Stimulated activated CD4-positive, alpha-beta T cell treated with anti-CD3 and anti-CD28 coated beads, Interleukin-4, amount 100 ng/mL, for 4 hours (primary cell): ENCODE data around the gene MFN2.
"Not testable (repeated sequence)": the region's sequence is repeated elsewhere in the genome, so short reads cannot be mapped to it uniquely, and the experiment has no call there.

ENCODE experiments used
- DNase-seq, 2 experiments: peaks; one replicate each; pipeline ENCODE4 v3.0.0-alpha.2; 2020

Gene MFN2

DNA sequence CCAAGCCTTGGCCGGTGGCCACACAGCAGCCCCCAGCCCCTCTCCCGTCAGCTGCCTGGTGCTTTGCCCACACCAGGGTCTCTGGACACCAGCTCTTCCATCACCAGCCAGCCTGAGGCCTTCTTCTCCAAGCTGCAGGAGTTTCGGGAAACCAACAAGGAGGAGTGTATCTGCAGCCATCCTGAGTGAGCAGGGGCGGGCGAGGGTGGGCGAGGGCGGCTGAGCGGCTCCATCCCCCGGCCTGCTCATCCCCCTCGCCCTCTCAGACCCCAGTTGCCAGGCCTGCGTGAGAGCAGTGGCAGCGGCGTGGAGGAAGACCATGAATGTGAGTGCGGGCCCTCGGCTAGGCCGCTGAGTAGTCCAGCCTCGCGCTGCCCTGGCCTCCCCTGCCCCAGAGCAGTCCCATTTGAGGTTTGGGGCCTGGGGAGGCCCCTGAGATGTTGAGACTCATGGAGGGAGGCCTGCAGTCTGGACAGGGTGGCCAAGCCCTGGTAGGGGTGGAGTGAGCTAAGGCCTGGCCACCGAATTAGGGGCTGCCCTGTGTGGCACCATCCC is 48.8 kb downstream of the MFN2 start:
- no peak for DNase-seq

DNA sequence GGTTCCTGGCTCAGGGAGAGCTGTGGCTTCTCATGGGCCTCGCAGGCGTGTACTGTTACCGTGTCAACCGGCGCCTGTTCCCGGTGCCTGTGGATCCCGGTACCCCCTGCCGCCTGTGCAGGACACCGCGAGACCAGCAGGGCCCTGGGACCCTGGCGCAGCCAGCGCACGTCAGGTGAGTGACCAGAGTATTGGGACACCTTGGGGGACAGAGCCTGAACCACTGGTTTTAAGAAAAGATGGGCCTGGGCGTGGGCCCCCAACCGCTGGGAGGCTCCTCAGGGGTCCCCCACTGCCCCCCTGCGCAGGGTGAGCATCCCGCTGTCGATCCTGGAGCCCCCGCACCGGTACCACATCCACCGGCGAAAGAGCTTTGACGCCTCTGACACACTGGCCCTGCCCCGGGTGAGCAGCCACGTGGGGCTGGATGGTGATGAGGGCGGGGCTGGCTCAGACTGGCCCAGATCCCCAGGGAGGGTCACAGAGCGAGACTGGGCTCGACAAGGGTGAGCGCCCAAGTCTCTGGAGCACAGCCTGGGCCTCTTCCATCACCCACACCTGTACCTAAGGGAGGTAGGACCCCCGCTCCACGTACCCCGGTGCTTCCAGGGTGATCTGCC is 49.6 kb downstream of the MFN2 start:
- no peak for DNase-seq

DNA sequence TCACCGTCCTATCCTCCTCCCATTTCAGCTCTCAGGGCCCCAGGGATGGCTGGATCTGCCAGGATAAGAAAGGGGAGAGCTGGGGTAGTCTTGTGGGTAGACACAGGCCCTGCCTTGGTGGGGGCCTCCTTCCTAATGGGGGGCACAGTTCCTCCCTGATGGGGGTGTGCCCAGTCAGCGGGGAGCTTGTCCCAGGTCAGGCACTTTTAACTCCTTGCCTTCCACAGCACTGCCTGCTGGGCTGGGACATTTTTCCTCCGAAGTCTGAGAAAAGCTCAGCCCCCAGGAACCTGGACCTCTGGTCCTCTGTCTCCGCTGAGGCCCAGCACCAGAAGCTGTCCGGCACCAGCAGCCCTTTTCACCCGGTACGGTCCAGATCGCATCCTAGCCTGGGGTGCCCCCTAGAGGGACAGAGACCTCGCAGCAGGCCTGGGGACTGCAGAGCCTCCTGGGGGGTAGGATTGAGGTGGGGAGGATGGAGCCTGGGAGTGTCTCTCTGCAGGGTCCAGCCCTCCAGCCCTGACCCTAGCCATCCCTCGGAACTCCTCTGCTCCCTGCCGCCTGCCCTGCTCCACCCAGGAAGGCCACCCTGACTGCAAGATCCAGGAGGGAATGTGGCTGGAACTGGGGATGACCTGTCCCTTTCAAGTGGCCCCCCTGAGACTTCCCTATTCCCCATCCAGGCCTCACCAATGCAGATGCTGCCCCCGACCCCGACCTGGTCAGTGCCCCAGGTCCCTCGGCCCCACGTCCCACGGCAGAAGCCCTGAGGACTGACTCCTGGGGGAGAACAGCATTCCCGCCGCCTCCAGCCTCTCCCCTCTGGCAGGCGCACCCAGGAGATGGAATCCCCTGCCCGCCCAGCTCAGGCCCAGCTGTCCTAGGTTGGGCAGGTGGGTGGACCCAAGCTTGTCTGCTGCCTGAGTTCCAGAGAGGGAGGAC is 51.1 kb downstream of the MFN2 start:
- peak in 1 of 2 experiments; percentile 33 for DNase-seq

DNA sequence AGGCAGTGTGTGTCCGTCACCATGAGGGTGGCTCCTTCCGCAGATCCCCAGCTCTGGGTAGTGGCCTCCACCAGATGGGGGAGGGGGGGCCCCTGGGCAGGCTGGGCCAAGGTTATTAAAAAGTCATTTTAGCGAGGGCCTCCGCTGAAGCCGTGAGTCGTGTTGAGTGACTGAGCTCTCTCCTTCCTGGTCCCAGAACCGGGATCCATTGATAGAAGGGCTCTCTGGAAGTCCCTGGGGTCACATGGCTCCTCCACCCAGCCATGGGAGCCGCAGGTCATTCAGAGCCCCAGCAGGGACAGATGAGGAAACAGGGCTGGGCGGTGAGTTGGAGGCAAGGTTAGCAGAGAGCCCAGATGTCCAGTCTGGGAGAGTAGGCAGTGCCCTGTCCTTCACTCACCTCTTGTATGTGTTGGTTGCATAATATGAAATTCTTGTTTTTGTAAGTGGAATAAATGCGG is 51.9 kb downstream of the MFN2 start:
- no peak for DNase-seq

DNA sequence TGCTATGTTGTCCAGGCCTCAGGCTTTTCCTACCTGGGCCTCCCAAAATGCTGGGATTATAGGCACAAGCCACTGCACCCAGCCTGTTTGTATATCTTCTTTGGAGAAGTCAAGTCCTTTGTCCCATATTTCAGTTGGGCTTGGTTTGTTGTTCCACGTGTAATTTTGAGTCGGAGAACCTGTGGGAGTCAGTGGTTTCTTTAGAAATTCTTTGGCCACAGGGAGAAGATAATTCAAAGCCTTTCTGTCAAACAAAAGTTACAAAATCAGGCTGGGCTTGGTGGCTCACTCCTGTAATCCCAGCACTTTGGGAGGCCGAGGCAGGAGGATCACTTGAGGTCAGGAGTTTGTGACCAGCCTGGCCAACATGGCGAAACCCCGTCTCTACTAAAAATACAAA is 53.2 kb downstream of the MFN2 start:
- not testable (repeated sequence) for DNase-seq

DNA sequence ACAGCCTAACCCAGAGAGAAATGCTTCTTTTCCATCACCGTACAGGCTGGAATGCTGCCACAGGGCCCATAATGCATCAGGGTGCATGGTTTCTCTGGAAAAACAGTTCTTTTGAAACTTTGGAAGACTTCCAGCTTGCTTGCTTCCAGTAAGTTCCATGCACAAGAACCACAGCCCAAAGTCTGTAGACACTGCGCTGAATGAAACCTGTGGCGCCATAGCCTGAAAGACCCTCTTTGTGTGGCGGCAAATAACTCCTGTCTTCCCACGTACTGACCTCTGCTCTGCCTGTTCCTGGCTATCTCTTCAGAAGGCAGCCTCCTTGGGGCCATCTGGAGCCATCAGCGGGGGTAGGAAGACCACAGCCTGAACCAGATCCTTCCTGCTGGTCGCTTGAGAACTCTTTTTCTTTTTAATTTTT is 54.1 kb downstream of the MFN2 start:
- DNase-seq: no peak

DNA sequence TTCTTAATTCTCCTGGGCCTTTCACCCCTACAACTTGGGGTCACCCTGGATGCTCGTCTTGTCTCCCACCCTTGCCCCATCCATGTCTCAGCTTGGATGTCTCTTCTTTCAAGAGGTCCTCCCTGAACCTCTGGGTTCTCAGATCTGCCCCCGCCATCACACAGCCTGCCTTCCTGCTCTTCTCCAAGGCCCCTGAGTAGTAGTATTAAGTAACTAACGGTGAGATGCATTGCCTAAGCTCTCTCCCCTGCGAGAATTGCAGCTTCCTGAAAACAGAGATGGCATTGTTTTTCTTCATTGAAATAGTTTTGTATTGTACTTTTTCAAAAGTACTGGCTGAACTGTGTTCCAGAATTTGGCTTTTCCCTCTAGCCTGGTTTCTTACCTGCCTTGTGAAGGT is 55.1 kb downstream of the MFN2 start:
- no peak for DNase-seq

DNA sequence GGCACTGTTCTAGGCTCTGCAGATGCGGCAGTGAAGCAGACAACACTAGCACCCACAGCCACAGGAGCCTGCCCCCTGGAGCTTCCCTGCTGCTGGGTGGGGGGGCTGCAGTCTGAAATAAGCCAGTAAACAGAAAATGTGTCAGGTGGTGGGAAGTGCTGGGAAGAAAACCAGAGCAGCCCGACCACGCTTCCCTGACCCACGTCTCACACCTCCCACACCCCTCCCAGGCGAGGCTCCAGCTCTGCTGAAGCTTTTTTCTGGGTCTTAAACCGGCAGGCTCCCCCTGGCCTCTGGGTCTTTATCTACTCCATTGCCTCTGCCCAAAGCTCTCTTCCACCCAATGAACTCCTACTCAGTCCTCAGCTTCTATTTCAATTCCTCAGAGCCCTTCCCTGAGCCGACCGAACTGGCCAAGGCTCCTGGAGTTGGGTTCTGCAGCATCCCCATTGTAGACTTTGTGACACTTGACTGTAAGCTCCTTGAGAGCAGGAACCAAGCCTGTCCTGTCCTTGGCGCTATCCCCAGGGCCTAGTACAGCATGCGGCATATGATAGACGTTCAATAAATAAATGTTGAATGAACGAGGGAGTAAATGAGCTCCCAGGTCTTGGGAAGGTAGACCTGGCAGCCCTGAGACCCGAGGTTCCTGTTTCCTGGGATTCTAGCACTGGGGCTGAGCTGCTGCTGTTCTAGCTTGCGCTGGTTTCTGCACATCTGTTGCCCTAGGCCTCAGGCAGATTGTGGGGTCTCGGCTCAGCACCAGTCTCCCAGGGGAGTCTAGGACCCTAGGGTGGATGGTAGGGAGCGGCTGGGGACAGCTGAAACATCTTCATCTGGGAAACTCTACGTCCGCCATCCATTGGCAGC is 57.5 kb downstream of the MFN2 start:
- no peak for DNase-seq

DNA sequence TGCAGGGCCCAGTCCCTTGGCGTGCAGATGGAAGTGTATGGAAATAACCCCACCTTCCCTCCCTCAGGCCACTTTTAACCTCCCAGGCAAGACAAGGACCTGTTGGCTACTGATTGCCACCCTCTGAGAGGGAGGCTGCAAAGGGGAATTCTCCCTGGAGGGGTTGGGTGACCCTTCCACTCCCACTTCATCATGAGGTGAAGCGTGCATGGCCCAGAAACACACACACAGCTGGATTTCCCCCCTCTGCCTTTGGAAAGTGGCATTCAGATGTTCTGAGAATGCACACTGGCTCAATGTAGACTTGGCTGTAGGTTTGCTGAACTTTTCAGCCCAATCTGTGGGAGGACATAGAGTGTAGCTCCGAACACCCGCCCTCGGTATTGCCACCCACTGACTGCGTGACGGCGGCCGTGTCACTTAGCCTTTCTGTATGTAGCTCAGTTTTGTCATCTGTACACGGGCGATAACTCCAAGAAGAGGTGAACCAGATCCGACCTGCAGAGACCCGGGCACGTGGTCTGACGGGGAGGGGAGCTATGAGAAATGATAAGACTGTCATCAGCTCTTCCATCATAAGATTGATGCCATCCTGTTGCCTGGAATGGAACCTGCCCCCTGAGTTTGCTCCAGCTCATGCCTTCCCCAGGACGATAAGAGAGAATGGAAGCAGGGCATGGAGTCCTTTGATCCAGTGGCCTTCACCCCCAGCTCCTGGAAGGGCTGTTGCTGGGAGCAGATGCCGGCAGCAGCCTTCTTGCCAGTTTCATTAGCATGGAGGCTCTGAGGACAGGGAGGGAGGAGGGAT is 58.3 kb downstream of the MFN2 start:
- no peak for DNase-seq

DNA sequence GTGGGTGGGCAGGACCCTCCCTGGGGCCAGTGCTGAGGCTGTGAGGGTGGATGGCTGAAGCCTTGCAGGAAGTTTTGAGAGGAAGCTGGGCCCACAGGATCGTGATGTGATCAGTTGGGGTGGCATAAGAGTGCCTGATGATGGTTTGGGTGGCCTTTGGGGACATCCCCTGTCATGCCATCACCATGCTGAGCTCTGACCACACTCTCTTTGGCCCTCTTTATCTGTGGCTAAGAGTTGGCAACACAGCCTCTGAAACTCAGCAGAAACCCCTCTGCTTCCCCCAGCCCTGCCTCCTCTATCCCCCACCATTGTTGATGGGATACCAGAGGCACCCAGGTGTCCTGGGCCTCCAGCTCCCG is 58.9 kb downstream of the MFN2 start:
- DNase-seq: no peak

DNA sequence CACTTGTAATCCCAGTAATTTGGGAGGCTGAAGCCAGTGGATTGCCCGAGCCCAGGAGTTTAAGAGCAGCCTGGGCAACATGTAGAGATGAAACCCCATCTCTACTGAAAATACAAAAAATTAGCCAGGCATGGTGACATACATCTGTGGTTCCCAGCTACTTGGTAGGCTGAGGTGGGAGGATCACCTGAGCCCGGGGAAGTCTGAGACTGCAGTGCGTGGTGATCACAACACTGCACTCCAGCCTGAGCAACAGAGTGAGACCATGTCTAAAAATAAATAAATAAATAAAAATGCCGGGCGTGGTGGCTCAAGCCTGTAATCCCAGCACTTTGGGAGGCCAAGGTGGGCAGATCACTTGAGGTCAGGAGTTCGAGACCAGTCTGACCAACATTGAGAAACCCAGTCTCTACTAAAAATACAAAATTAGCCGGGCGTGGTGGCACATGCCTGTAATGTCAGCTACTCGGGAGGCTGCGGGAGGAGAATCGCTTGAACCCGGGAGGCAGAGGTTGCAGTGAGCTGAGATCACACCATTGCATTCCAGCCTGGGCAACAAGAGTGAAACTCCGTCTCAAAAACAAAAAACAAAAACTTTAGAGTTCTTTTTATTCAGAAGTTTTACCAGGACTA is 59.7 kb downstream of the MFN2 start:
- not testable (repeated sequence) for DNase-seq

DNA sequence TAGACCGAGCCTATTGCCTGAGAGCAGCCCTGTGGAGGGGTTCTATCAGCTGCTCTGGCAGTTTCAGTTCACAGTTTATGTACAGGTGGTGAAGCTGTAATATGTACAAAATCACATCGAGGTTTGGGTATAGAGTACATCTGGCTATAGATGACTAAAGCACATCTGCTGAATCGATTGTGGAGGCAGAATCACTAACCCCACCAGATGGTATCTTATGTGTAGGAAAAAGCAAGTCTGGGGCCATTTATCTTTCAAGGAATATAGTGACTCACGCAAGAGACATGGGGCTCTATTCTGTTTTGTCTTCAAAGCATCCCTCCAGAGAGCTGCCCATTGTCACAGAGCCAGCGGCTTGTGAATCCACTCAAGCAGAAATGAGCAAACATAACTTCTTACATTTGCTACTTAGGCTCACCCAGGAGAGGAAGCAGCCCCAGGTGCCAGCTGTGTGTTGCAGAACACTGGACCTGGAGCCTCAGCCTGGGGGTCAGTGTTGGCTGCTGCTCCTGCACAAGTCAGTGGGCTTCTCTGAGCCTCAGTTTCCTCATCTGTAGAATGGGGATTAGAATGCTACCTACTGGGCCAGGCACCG is 60.3 kb downstream of the MFN2 start:
- no peak for DNase-seq

DNA sequence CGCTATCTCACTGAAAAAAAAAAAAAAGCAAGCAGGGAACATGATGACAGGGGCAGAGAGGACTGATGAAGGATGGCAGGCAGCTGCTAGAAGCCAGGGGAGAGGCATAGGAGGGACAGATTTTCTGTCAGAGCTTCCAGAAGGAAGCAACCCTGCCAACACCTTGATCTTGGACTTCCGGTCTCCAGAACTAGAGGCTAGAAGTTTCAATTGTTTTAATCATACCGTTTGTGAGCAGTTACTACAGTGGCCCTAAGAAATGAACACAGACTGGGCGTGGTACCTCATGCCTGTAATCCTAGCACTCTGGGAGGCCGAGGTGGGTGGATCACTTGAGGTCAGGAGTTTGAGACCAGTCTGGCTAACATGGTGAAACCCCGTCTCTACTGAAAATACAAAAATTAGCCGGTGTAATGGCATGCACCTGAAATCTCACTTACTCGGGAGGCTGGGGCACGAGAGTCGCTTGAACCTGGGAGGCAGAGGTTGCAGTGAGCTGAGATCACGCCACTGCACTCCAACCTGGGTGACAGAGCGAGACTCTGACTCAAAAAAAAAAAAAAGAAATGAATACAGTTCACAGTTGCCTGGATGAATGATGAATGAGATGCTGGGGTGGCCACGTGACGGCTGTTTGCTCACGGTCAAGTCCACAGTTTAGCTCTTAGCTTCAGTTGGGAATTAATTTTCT is 64.1 kb downstream of the MFN2 start:
- DNase-seq: not testable (repeated sequence)

DNA sequence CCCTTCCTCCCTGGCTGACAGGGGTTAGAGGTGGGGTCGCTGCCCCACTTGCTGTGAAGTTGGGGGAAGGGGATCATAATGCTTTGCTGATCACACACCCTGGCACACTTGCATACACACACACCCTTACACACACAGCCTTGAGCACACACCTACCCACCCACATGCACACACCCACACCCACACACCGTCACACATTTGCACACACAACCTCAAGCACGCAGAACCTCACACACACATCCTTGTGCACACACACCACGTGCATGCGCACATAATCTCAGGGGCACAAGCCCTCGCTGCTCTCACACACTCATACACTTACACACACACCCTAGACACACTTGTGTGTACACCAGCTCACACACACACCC is 66.5 kb downstream of the MFN2 start:
- no peak for DNase-seq

DNA sequence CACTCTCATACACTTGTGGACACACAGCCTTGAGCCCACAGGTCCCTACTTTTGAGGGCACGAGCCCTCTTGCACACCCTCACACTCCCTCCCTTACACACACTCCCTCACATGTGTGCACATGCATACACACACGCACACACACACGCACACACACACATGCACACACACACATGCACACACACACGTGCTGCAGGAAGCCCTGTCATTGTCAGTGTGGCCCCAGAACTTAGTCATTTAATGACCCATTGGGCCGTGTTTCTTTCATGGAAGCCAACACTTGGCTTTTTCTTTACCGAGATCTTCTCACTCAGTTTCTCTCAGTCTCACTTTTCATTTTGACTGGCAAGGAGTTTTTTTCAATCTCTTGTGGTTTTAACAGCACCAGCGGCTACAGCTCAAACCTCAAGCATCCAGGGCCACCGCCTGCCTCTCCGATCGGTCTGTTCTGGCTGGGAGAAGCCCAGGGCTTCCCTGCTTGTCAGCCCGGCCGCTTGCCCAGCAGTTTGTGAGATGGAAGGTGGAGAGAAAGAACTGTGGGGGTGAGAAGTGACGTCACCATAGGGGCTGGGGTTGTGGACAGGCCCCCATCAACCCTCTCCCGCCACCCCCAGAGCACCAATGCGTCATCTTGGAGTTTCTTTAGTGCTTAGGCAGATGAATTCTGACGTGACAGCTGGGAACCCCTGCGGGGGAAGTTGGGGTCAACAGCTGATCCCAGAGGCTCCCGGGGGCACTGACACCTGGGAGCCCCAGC is 67.1 kb downstream of the MFN2 start:
- DNase-seq: peak; percentile 52 to 57

DNA sequence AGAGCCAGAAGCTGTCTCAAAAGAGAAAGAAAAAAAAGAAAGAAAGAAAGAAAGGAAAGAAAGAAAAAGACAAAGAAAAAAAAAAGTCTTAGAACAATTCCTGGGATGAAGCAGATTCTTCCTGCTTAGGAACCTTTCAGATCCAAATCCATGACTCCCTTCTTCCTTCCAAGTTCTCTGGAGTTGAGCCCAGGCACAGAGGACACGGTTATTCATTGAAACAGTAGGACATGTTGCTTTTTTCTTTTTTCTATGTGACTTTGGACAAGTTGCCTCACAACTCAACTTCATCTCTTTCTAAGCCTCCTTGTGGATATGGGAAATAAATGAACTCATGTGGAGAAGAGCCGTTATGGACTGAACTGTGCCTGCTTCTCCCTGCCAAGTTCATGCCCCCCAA is 68.1 kb downstream of the MFN2 start:
- DNase-seq: no peak

DNA sequence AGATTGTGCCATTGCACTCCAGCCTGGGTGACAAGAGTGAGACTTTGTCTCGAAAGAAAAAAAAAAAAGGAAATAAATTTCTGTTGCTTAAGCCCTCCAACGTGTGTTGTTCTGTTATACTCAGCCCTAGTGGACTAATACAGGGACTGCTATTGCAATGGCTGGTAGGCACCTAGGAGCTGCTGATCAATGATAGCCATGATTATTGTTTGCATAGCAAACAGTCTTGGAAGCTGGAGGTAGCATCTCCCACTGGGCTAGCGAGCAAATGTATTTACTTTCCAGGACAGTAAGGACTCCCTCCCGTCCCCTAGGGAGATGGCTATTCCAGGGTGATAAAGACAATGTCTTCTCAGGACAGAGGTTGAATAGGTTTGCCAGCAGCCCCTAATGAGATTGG is 69.4 kb downstream of the MFN2 start:
- DNase-seq: no peak

DNA sequence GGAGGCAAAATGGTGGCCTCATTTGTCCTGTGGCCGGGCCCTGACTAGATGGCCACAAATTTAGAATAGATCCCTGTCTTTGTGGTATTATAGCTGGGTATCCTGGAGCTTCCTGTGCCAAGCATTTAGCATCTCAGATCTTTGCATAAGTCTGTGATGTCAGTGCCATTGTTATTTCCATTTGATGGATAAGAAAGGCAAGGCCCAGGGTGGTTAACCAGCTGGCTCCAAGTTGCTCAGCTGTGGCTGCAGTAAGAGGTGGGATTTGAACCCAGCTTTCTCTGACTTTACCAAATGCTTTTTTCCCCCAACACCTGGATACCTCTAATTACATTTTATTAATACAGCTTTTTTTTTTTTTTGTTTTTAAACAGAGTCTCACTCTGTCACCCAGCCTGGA is 71.1 kb downstream of the MFN2 start:
- DNase-seq: no peak

DNA sequence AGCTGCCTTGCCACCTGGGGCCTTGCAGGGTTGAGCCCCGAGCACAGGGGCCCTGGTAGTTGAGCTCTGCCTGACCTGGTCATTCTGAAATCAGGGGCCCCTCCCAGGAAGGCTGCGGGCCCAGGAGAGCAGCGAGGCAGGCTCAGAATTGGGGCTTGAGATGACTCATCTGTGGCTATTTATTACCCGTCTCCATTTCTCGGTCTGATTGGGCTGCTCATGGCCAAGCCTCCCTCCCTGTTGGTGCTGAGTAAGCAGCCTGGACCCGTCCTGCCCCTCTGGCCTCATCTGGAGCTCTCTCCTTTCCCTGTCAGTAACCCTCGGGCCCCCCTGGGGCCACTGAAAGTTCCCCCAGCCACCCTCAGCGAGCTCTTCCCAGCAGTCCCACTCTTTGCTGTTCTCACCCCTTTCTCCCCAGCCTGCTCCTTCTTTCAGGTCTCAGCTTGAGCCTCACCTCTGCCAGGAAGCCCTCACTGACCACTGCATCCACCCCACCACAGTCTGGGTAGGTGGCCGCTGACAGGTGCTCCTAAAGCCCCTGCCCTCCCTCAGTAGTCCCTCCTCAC is 71.8 kb downstream of the MFN2 start:
- no peak for DNase-seq
